Sigmoid colon (tissue), 7 donors: Measurements from ENCODE around the gene RARS2. TPM values are rescaled to one million over a fixed set of nuclear protein-coding genes. Genes with fewer than 3 reads are reported as not detected.

Experiments used
- DNase-seq: peaks from one replicate; pipeline ENCODE4 v3.0.0-alpha.2; 2019
- H3K27ac ChIP-seq, 4 donors: fragments of 200-600 bp; sonication (generic); one replicate each; pipeline ENCODE4 v1.5.1; 2016 to 2019; ENCODE audit warnings: mild to moderate bottlenecking in 1 of 4
- H3K27me3 ChIP-seq, 3 donors: fragments of 200-600 bp; sonication (generic); one replicate each; pipeline ENCODE4 v1.5.1; 2019; ENCODE audit warnings: mild to moderate bottlenecking in 1 of 3
- H3K36me3 ChIP-seq, 4 donors: fragments of 200-600 bp; sonication (generic); one replicate each; pipeline ENCODE4 v1.5.1; 2016 to 2019
- H3K4me1 ChIP-seq, 4 donors: fragments of 200-600 bp; sonication (generic); one replicate each; pipeline ENCODE4 v1.5.1; 2017 to 2019
- H3K4me3 ChIP-seq, 4 donors: fragments of 200-600 bp; sonication (generic); one replicate each; pipeline ENCODE4 v1.5.1; 2017 to 2019; ENCODE audit warnings: mild to moderate bottlenecking in 2 of 4, moderate library complexity in 1 of 4
- H3K9me3 ChIP-seq, 4 donors: fragments of 200-600 bp in 3 of 4; sonication (generic) in 3 of 4; one replicate each; pipeline versions ENCODE4 v1.5.1 to v1.6.1; 2013 to 2019
- EP300 ChIP-seq, 4 donors: sonication (generic); formaldehyde crosslinking; IDR thresholded peaks; one replicate each; pipeline ENCODE4 v1.6.1; 2017; ENCODE audit warnings: antibody characterized with exemption in 4 of 4
- POLR2A ChIP-seq, 2 donors: fragments of 450-650 bp; IDR thresholded peaks; one replicate each; pipeline ENCODE4 v1.6.1; 2016; ENCODE audit warnings: antibody characterized with exemption in 2 of 2, mild to moderate bottlenecking in 2 of 2, moderate library complexity in 2 of 2
- POLR2AphosphoS5 ChIP-seq, 4 donors: sonication (generic); formaldehyde crosslinking; IDR thresholded peaks; one replicate each; pipeline ENCODE4 v1.6.1; 2017; ENCODE audit warnings: antibody characterized with exemption in 4 of 4
- WGBS, 2 donors: extraction: QIAGEN DNeasy Blood & Tissue Kit; methylation state at CpG; one replicate each; pipeline ENCODE4 v1.1.7; 2013; 5-methylcytosine and 5-hydroxymethylcytosine counted together
- intact Hi-C: fragments of 100-400 bp; cut with DNase I; formaldehyde crosslinking; loops from one replicate; pipeline ENCODE4 v1.15.1; 2023
- polyA plus RNA-seq, 3 donors: library from polyadenylated mRNA; stranded (reverse); fragments of 200-250 nt; gene quantifications; one replicate each; pipeline ENCODE4 v1.2.3, GENCODE V29; 2013
- total RNA-seq, 4 donors: library from RNA; depleted of rRNA; stranded (reverse); fragments of >200 nt; gene quantifications; one replicate each; pipeline ENCODE4 v1.1.0, GENCODE V29; 2016
- TF ChIP-seq, protein P1 (sequence below), 4 experiments: fragments of 450-650 bp in 3 of 4; fragments of 200-600 bp in 1 of 4; IDR thresholded peaks; one replicate each; pipeline ENCODE4 v1.5.1; 2016 to 2019; ENCODE audit warnings: antibody characterized with exemption in 4 of 4, mild to moderate bottlenecking in 3 of 4, moderate library complexity in 2 of 4
- donor health status: healthy with polysubstance abuse.
- donor health status: Bipolar disorder and iron deficiency.
- donor health status: healthy.

The RARS2 gene
- total and polyA plus RNA-seq, 7 donors = 18.3 to 34.2 (median 20.7) TPM

DNA sequence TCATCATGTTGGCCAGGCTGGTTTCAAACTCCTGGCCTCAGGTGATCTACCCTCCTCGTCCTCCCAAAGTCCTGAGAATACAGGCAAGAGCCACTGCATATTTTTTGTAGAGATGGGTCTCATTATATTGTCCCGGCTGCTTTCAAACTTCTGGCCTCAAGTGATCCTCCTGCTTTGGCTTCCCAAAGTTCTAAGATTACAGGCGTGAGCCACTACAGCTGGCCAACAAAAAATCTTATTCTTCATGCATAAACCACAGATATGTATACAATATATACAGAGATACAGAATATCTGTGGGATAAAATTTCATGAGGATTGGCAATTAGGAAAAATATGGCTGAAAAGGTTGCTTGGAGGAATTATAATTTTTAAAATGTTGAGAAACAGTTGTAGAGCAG lies 67.1 kb downstream of the RARS2 start:
- no peaks in the 10 kb centered on the region for H3K4me1 ChIP-seq
- no peak overlapping the region for H3K4me3 ChIP-seq
- TF ChIP-seq POLR2AphosphoS5 (IDR thresholded peaks at IDR 0.05) = no peak
- TF ChIP-seq, protein P1, sequence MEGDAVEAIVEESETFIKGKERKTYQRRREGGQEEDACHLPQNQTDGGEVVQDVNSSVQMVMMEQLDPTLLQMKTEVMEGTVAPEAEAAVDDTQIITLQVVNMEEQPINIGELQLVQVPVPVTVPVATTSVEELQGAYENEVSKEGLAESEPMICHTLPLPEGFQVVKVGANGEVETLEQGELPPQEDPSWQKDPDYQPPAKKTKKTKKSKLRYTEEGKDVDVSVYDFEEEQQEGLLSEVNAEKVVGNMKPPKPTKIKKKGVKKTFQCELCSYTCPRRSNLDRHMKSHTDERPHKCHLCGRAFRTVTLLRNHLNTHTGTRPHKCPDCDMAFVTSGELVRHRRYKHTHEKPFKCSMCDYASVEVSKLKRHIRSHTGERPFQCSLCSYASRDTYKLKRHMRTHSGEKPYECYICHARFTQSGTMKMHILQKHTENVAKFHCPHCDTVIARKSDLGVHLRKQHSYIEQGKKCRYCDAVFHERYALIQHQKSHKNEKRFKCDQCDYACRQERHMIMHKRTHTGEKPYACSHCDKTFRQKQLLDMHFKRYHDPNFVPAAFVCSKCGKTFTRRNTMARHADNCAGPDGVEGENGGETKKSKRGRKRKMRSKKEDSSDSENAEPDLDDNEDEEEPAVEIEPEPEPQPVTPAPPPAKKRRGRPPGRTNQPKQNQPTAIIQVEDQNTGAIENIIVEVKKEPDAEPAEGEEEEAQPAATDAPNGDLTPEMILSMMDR (IDR thresholded peaks at IDR 0.05) = no peak
- TF ChIP-seq EP300 (IDR thresholded peaks at IDR 0.05) = no peak
- no peak for TF ChIP-seq POLR2A (IDR thresholded peaks at IDR 0.05)
- WGBS, 2 donors = 96 to 97% methylated on average over 3 of the region's 3 CpGs
- H3K27me3 ChIP-seq = no peaks in the 10 kb centered on the region
- intact Hi-C loops = no loop called here
- no peaks in the 10 kb centered on the region for H3K9me3 ChIP-seq
- no peak overlapping the region for H3K27ac ChIP-seq
- peaks cover 10 to 69% (median 15%) of the 10 kb centered on the region in 4 donors for H3K36me3 ChIP-seq
- DNase-seq = no peak

- no peaks in the 10 kb centered on the region for H3K9me3 ChIP-seq
- DNase-seq = no peak
- H3K27me3 ChIP-seq = no peaks in the 10 kb centered on the region
- intact Hi-C loops = no loop called here
- no peaks in the 10 kb centered on the region for H3K4me1 ChIP-seq
- WGBS, 2 donors = 94 to 95% methylated on average over 8 of the region's 8 CpGs
- peaks cover 16 to 85% (median 24%) of the 10 kb centered on the region in 4 donors for H3K36me3 ChIP-seq
- TF ChIP-seq POLR2AphosphoS5 (IDR thresholded peaks at IDR 0.05) = no peak
- no peak for TF ChIP-seq POLR2A (IDR thresholded peaks at IDR 0.05)
- TF ChIP-seq EP300 (IDR thresholded peaks at IDR 0.05) = no peak
- TF ChIP-seq, protein P1 (IDR thresholded peaks at IDR 0.05) = no peak
- H3K27ac ChIP-seq = no peak overlapping the region
- no peak overlapping the region for H3K4me3 ChIP-seq
Observed at GRCh38 chr6:87518453-87518852, 71.3 kb downstream of the RARS2 start.

DNA sequence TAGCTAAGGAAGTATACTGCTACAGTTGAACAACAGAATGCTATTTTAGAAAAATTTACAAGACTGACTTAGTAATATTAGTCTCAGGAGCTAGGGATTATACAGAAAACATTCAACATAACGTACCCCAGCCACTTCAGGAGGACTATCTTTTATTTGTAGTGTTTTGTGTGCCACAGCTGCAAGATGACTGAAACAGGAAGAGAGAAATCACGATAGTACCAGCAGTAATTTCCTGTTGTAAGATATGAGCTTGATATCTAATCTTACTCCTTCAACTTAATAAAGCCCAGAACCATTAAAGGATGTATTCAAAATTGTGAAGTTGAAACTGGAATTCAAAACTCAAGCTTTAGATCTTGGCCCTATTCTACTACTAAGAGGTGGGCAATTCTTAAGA lies 75.0 kb downstream of the RARS2 start:
- Histone ChIP-seq H3K27me3 (no peaks in the 10 kb centered on the region), H3K9me3 (no peaks in the 10 kb centered on the region), H3K4me3 (no peak overlapping the region), H3K4me1 (no peaks in the 10 kb centered on the region), H3K36me3 (peaks cover 15 to 96% (median 22%) of the 10 kb centered on the region in 4 donors), H3K27ac (no peak overlapping the region)
- 51 to 57% methylated on average over 2 of the region's 2 CpGs for WGBS, 2 donors
- intact Hi-C loops = no loop called here
- no peak for DNase-seq
- TF ChIP-seq, protein P1 (IDR thresholded peaks at IDR 0.05) = no peak
- TF ChIP-seq POLR2A (IDR thresholded peaks at IDR 0.05) (no peak), EP300 (IDR thresholded peaks at IDR 0.05) (no peak), POLR2AphosphoS5 (IDR thresholded peaks at IDR 0.05) (no peak)

DNA sequence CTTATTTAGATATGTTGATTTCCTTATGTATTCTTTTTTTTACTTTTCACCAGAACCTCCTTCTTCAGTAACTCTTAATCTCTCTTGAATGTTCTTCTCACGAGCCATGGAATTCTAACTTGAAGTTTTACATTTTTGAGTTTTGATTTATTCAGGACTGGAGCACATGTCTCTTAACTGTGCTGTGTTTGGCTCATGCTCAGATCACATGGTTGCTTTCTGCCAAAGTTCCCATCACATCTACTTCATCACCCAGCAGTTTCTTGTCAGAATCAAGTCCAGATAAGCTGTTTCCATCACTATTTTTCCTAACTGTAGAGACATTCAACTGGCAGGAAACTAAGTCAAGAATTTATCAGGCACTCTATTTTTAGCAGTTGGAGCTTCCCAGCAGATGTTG lies 85.3 kb downstream of the RARS2 start:
- Histone ChIP-seq H3K36me3 (peaks cover 0 to 63% (median 3%) of the 10 kb centered on the region in 4 donors), H3K27ac (no peak overlapping the region)
- intact Hi-C loops = no loop called here

More for the DNA sequence above, 85.3 kb downstream of the RARS2 start:
- H3K9me3 ChIP-seq = no peaks in the 10 kb centered on the region
- no peaks in the 10 kb centered on the region for H3K27me3 ChIP-seq
- WGBS, 2 donors = 82 to 94% methylated on average over 1 of the region's 1 CpG
- no peaks in the 10 kb centered on the region for H3K4me1 ChIP-seq
- TF ChIP-seq EP300 (IDR thresholded peaks at IDR 0.05) (no peak), POLR2AphosphoS5 (IDR thresholded peaks at IDR 0.05) (no peak), POLR2A (IDR thresholded peaks at IDR 0.05) (no peak)
- TF ChIP-seq, protein P1 (IDR thresholded peaks at IDR 0.05) = no peak
- no peak for DNase-seq
- H3K4me3 ChIP-seq = no peak overlapping the region
